ENCODE results near the gene RNMT.
"Not testable (repeated sequence)": the region's sequence is repeated elsewhere in the genome, so short reads cannot be mapped to it uniquely, and the experiment has no call there.

The RNMT gene

DNA sequence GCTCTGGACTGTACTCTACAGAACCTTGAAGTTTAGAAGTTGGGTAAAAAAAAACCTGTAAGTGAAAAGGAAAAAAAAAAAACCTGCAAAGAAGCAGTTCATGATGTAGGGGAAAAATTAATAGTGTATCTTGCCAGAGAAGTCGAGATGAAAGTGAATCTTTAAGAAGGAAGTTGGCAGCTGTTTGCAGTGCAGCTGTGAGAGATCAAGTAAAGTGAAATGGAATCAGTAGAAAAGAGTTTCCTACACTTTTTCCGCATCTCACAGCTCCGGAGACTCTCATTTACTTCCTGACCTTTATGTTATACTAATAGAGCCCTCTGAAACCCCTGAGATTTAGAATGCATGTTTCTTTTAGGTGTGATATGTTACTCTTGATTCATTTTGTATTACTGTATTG is 19.2 kb downstream of the RNMT start:
- DNase-seq = no peak

DNA sequence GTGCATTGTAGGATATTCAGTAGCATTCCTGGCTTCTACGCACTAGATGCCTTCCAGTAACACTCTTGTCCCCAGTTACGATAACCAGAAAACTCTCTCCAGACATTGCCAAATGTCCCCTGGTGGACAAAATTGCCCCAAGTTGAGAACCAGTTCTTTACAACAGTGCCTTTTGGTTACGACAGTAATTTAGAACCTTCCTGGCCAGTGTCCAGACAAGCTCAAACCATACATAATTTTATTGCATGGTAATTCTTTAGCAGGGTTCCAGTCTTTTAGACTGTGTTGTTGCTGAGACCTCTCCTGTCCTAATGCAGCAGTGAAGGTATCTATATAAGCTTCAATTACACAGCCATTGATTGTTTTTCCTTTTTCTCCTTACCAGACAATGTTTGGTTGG is 20.2 kb downstream of the RNMT start:
- DNase-seq = no peak

- DNase-seq = not testable (repeated sequence)
Measured at GRCh38 chr18:13751599-13751998, 25.1 kb downstream of the RNMT start.

GRCh38 chr18:13756261-13756660 is 29.8 kb downstream of the RNMT start:
- DNase-seq = no peak

- DNase-seq = no peak
Measured at GRCh38 chr18:13756671-13757070, 30.2 kb downstream of the RNMT start.

- DNase-seq = no peak
Measured at GRCh38 chr18:13758622-13759021, 32.1 kb downstream of the RNMT start.

- no peak for DNase-seq
Measured at GRCh38 chr18:13760047-13760446, 33.6 kb downstream of the RNMT start.

DNA sequence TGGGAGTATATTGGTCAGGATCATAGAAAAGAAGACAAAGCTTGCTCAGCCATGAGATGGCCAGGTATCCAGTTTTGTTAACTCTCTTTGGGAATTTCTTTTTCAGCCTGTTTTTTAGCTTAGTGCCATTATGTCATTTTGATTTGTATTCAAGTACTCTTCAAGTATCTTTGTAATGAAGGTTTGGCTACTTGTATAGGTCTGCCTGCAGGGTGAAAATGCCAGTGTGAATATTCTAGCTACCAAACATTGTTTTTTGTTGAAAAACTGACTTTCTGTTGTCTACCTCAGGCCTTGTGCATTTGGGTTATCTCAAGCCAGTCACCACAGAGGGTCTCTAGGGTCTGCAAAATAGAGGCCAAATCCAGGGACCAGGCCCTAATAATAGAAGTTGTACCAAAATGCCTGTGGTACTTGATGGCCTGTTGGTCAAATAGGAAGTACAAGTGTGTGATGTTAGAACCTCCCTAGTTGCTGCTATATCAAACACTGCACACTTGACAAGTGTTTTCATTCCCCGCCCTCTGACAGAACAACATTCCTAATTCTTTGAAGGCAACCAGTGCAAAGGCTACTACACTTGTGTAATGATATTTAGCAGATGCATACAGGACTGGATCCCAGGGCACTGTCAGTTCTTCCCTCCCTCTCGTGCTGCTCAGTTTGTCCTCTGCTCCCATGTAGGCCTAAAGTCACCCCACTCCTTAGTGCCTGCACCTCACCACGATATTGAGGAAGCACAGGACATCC is 36.4 kb downstream of the RNMT start:
- no peak for DNase-seq

DNA sequence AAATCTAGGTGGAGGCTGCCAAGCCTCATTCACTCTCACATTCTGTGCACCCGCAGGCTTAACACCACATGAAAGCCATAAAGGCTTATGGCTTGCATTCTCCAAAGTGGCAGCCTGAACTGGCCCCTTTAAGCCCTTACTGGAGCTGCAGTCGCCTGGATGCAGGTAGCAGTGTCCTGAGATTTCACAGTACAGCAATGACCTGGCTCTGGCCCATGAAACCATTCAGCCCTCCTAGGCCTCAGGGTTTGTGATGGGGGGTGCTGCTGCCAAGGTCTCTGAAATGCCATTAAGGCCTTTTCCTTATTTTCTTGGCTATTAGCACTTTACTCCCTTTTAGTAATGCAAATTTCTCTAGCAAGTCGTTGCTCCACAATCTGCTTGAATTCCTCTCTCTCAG is 48.6 kb downstream of the RNMT start:
- DNase-seq = no peak

GRCh38 chr18:13791181-13791580 is 64.7 kb downstream of the RNMT start:
- no peak for DNase-seq

DNA sequence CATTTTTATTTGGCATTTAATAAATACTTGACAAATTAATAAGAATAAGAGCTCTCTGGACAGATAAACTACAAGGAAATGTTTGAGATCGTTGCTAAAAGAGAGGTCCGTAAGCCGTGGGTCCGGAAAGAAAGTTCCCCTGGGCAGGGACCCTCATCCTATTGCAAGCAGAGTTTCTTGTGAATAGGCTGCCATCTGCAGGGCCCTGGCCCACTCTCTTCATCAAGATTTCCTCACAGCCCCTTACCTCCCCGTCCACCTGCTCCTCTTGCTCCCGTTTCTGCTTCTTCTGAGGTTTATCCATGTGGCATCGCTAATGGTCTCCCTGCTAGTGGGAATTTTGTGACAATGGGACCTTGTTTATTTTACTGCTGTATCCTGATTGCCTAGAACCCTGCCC is 67.3 kb downstream of the RNMT start:
- DNase-seq = no peak

DNA sequence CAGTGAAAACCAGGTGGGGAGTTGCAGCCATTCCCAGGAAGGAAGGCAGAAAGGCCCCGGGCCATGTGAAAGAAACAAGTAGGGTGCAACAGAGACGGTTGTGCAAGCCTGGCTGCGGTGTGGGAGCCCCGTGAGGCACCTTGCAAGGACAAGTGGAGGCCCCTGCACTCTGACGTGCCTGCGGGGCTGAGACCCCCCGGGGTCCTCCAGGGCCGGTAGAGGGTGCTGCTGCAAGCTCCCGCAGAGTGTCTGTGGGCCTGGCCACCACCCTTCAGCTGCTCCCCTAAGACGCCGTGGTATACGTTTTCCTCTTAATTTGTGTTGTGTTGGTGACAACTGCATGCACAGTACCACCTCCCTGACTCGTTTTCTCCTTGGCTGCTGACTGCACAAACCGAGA is 70.0 kb downstream of the RNMT start:
- no peak for DNase-seq

DNA sequence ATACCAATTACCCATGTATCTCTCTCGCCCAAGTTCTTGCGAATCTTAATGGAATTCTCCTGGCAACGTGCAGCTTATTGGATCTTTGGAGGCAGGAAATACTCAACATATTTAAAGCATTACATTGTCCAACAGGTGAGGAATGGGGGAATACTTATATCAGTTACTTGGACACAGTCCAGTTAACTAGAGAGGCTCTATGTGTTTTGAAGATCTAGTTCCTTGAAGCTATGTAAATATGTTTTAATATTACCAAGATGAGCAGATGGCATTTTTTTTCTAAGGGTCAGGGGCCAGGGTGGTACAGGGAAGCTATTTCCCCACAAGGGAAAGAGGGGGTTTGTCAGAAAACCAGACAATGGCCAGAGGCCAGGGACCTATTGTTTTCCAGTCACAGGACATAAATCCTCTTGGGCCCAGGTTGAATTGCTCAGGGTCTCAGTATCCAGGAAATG is 70.7 kb downstream of the RNMT start:
- no peak for DNase-seq

- no peak for DNase-seq
Measured at GRCh38 chr18:13799396-13799795, 72.9 kb downstream of the RNMT start.

DNA sequence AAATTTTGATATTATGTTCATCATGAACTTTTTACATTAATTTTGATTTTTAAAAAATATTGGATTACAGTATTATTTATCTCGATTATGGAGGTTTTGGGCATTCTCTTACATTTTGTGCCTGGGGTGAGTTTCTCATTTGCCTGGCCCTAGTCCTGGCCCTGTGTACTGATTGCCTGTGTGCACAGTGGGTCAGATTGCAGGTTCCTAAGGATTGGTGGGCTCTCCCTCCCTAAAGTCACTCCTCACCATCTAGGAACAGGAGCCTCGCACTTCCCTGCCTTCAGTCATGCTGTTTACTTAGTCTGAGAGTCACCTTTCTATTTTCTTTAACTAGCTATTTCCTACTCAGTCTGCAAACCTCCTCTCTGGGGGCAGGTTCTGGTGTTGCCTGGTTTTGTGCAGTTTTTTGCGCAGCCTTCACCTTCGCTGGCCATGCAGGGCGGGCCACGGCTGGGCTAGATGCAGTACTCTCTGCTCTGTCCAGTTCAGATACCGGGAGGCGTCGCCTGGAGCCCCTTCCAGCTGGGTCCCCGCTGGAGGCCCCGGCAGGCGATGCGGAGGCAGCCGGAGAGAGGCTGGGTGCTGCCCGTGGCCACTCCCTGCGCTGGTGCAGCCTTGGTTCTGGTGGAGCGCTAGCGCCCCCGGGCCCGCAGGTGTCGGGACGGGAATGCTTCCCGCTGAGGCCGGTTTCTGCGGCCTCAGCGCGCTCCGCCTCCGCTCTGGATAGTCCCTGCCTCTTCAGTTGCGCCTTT is 74.2 kb downstream of the RNMT start:
- peak; percentile 25 for DNase-seq

- no peak for DNase-seq
Measured at GRCh38 chr18:13801260-13801601, 74.8 kb downstream of the RNMT start.

GRCh38 chr18:13804305-13804704 is 77.8 kb downstream of the RNMT start:
- DNase-seq = no peak

DNA sequence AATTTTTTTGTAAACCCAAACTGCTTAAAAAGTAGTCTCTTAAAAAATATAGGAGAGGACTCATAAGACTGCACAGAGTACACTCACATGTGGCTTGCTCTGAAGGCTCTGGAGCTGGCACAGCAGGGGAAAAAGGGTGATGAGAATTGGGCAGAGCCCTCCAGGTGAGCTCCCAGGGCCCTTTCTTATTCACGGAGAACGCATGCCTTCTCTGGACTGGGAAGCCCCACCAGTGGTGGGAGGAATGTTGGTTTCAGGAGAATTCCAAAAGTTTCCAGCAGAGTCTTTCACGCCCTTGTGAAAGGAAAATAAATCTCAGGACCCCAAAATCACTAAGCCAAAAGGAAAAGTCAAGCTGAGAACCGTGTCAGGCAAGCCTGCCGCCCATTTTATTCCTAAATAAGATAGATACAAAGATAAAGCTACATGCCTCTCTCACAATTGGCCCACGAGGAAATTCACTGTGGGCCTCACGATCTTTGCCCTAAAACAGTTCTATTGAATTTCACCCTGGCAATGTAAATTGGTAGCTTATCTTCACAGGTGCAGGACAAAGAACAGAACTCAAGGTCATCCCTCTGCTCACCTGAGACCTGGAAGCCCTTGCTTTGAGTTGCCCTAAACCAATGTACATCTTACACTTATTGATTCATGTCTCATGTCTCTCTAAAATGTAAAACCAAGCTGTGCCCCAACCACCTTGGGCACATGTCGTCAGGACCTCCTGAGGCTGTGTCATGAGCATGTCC is 82.0 kb downstream of the RNMT start:
- DNase-seq = no peak

GRCh38 chr18:13809043-13809430 is 82.6 kb downstream of the RNMT start:
- DNase-seq = peak; percentile 8

- no peak for DNase-seq
Measured at GRCh38 chr18:13809531-13810255, 83.2 kb downstream of the RNMT start.

DNA sequence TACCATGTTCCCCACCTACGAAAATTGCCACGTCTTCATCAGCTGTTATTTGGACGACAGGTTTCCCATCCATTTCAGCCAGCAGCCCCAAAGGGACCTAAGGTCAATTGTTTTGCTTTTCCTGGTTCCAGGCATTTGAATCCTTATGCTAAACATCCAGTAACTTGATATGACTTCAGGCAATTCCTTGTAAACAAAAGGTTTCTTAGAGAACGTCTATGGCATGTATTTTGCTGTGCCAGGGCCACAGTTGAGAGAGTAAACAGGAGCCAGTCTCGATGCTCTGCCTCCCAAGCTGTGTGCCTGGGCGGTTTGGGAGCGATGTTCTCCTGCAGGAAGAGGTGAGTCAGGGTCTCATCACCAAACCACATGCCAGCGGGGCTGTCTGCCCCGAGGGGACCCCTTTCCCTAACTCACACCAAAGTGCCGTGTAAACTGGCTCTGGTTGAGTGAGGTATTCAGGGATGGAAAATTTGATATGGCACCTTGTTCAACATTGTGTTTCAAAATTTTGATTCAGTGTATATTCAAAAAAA is 84.5 kb downstream of the RNMT start:
- no peak for DNase-seq

DNA sequence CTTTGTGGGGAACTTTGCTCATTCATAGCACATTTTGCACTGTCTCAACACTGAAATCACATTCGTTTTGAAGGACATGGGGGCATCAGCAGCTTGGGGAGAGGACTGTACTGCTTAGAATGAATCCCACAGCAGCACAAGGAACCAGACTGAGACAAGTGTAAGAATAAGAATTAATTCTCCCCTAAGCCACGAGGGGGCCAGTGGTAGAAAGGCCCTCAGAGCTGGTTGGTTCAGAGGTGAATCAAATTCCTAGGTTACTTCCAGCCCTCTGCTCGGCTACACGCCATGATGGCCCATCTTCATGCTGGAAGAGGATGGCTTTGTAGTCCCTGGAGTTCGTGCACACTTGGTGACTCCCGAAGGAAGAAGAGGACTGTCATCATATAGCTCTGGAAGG is 85.5 kb downstream of the RNMT start:
- DNase-seq = no peak

DNA sequence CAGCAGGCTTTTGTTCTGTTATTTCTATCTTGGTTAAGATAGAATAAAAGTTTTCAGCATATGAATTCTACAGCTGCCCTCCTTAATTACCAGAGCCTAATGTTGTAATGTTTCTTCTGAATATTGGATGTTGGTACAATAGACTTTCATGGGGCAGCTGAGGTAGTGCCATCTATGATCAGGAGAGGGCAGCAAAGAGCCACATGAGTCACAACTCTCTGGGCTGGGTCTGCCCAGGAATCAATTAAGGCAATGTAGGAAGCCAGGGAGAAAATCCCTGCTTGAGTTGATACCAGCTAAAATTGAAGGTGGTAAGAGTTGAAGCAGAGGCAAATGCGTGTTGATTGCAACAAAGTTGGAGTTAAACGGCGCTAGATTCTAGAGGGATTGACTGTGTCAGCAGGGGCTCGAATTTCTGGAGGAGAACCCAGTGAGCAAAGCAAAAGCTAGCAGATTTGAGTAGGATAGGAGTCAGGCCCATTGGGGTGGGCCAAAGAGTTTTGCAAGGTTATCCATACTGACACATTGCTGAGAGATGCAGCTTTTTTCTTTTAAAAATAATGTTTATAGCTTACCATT is 86.9 kb downstream of the RNMT start:
- peak; percentile 3 for DNase-seq
